Endothelial cell (in vitro differentiated cells): ENCODE data around the gene CDKAL1. TPM values are rescaled to one million over a fixed set of nuclear protein-coding genes. Genes with fewer than 3 reads are reported as not detected.

Experiments
- DNase-seq: peaks from one replicate; pipeline ENCODE4 v3.0.0; 2021; ENCODE audit warnings: low spot score
- H3K27ac Mint-ChIP-seq: one replicate; pipeline ENCODE4 v1.8.0; 2021; ENCODE audit warnings: mixed read lengths, inconsistent platforms; ENCODE audit not compliant: unreplicated experiment
- H3K27me3 Mint-ChIP-seq: one replicate; pipeline ENCODE4 v1.8.0; 2021; ENCODE audit warnings: mild to moderate bottlenecking, moderate library complexity, mixed read lengths, inconsistent platforms; ENCODE audit not compliant: unreplicated experiment
- H3K36me3 Mint-ChIP-seq: one replicate; pipeline ENCODE4 v1.8.0; 2021; ENCODE audit warnings: mild to moderate bottlenecking, low read depth, mixed read lengths, inconsistent platforms; ENCODE audit not compliant: unreplicated experiment
- H3K4me1 Mint-ChIP-seq: one replicate; pipeline ENCODE4 v1.8.0; 2021; ENCODE audit warnings: mild to moderate bottlenecking, mixed read lengths, inconsistent platforms; ENCODE audit not compliant: unreplicated experiment
- H3K4me3 Mint-ChIP-seq: one replicate; pipeline ENCODE4 v1.8.0; 2021; ENCODE audit warnings: mild to moderate bottlenecking, mixed read lengths, inconsistent platforms; ENCODE audit not compliant: unreplicated experiment
- H3K9me3 Mint-ChIP-seq: one replicate; pipeline ENCODE4 v1.8.0; 2021; ENCODE audit warnings: mixed read lengths, inconsistent platforms; ENCODE audit not compliant: unreplicated experiment
- total RNA-seq: library from RNA; stranded (reverse); fragmentation: NEBNext Ultra II Directional; extraction: Animal tissue kit (Norgen Biotek cat#: 25700); gene quantifications from one replicate; pipeline ENCODE4 v1.2.1, GENCODE V29; 2021; ENCODE audit not compliant: unreplicated experiment
- TF ChIP-seq, protein P1 (sequence below): fragments of 200-600 bp; sonication (generic); IDR thresholded peaks from one replicate; pipeline ENCODE4 v1.5.0; 2021; ENCODE audit warnings: antibody characterized with exemption; ENCODE audit not compliant: unreplicated experiment

Gene CDKAL1
- total RNA-seq, 1 donor from 2014 or later = 43.9 TPM

DNA sequence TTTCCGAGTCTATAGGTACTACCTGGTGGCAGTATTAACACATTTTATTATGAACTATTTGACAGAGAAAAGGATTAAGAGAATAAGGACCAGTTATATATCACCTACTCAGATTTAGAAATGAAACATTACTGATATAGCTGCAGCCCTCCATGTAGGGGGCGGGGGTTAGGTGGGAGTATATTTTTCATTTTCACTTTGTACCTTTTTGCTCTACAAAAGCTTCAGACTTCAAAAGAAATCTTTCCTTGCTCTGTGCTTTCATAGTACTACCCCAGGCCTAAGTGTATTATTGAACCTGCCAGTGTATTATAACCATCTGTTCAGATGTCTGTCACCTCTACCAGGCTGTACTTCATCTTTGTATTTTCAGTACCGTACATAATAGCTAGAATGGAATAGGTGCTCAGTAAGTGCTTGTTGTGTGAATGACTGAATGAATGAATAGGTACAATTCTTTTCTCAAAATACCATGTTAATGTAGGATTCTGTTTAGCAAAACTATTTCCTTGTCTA, 43.0 kb downstream of the CDKAL1 start:
- H3K4me1 Mint-ChIP-seq = peaks cover 33% of the 10 kb centered on the region
- no peak overlapping the region for H3K4me3 Mint-ChIP-seq
- no peaks in the 10 kb centered on the region for H3K9me3 Mint-ChIP-seq
- no peaks in the 10 kb centered on the region for H3K36me3 Mint-ChIP-seq
- TF ChIP-seq, protein P1, sequence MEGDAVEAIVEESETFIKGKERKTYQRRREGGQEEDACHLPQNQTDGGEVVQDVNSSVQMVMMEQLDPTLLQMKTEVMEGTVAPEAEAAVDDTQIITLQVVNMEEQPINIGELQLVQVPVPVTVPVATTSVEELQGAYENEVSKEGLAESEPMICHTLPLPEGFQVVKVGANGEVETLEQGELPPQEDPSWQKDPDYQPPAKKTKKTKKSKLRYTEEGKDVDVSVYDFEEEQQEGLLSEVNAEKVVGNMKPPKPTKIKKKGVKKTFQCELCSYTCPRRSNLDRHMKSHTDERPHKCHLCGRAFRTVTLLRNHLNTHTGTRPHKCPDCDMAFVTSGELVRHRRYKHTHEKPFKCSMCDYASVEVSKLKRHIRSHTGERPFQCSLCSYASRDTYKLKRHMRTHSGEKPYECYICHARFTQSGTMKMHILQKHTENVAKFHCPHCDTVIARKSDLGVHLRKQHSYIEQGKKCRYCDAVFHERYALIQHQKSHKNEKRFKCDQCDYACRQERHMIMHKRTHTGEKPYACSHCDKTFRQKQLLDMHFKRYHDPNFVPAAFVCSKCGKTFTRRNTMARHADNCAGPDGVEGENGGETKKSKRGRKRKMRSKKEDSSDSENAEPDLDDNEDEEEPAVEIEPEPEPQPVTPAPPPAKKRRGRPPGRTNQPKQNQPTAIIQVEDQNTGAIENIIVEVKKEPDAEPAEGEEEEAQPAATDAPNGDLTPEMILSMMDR = no peak
- H3K27ac Mint-ChIP-seq = peak overlapping the region; percentile 57
- DNase-seq = no peak
- no peaks in the 10 kb centered on the region for H3K27me3 Mint-ChIP-seq

DNA sequence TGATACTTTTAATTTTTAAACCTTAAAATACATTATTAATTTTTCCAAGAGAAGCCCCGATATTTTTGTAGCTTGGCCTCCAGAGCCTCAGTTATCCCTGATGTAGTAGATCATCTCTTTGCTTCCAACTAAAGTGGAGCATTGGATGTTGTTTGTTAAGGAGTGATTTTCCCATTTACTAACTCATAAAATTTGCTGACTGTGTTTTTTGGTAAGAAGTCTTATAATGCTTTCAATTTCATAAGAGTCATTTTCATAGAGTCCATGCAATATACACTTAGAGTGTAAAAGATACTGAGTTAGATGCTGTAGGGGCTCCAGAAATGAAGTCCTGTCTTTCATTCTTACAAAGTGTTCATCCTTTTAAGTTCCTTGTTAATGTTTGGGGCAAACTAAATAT, 46.8 kb downstream of the CDKAL1 start:
- H3K27ac Mint-ChIP-seq = no peak overlapping the region
- no peak for DNase-seq
- H3K4me3 Mint-ChIP-seq = no peak overlapping the region
- peaks cover 17% of the 10 kb centered on the region for H3K4me1 Mint-ChIP-seq
- TF ChIP-seq, protein P1 = no peak
- no peaks in the 10 kb centered on the region for H3K27me3 Mint-ChIP-seq
- H3K9me3 Mint-ChIP-seq = no peaks in the 10 kb centered on the region
- H3K36me3 Mint-ChIP-seq = no peaks in the 10 kb centered on the region

DNA sequence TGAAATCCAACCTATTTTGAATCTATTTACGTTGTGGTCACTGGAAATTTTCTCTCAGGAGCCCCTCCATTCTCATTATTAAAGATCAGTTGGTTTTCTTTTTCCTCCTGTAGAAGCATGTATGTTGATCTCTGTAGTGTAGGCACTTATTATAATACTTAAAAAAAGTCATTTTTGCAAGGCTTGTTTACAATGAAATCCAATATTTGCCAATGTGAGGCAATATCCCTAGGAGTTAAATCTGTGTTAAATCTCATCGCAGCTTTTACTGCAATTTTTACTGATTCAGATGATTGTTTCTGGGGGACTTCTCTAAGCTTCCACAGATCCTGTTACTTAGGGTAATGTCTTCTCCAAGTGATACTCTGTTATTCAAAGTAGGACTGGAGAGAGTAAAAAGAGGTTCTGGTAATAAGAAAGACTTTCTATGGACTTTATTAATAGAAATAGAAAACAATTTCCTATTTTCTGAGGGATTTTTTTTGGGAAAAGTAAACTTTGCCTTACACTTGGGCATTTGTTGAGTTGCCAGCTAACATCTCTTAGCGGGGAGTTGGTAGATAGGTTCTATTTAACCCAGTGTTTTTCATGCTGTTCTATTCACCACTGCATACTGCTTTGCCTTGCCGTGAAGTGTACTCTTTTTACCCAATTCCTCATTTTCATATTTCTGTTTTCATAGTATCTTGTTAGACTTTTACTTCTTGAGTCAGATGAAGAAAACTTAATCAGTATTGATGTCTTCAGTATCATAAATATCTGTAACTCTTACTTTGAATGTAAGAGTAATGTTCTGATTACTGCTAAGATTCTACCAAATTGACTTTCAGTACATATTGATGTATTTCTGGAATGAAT, 48.6 kb downstream of the CDKAL1 start:
- Mint-ChIP-seq H3K9me3 (no peaks in the 10 kb centered on the region), H3K4me1 (peaks cover 12% of the 10 kb centered on the region), H3K27me3 (no peaks in the 10 kb centered on the region), H3K27ac (no peak overlapping the region), H3K4me3 (no peak overlapping the region), H3K36me3 (no peaks in the 10 kb centered on the region)
- DNase-seq = no peak
- TF ChIP-seq, protein P1 = no peak

GRCh38 chr6:20583444-20583800, 49.2 kb downstream of the CDKAL1 start:
- H3K36me3 Mint-ChIP-seq = no peaks in the 10 kb centered on the region
- TF ChIP-seq, protein P1 = no peak
- H3K9me3 Mint-ChIP-seq = no peaks in the 10 kb centered on the region
- H3K4me3 Mint-ChIP-seq = no peak overlapping the region
- no peak overlapping the region for H3K27ac Mint-ChIP-seq
- no peak for DNase-seq
- H3K4me1 Mint-ChIP-seq = peaks cover 12% of the 10 kb centered on the region
- H3K27me3 Mint-ChIP-seq = no peaks in the 10 kb centered on the region

DNA sequence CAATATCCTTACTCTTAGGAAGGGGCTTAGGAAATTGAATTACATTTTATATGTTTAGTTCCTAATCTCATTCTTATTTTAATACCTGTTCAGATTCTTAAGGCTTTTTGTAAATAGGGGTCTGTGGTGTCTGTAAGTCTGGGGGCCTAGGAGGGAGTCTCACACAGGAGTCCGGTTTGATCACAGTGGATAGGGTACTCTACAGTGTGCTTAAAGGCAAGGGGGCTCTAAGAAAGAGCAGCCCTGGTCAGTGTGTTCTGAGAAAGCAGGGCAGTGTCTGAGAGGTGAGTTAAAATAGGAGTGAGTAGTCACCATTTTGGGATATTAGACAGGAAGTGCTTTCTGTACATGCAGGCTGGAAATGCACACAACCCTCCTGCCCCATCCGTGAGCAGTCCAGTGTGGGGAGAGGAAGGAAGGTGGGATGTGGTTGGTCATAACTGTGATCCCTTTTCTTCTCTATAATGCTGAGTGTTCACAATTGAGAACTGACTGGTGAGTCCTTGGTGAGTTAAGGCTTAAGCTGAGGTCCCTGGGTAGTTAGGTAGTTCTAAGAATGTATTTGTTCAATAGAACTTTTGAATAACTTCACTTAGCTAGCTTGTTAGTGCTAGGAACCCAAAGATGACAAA, 50.0 kb downstream of the CDKAL1 start:
- Mint-ChIP-seq H3K4me1 (peaks cover 12% of the 10 kb centered on the region), H3K27ac (no peak overlapping the region), H3K36me3 (no peaks in the 10 kb centered on the region), H3K4me3 (no peak overlapping the region), H3K27me3 (no peaks in the 10 kb centered on the region), H3K9me3 (no peaks in the 10 kb centered on the region)
- TF ChIP-seq, protein P1 = no peak
- DNase-seq = no peak
